Activated CD8-positive, alpha-beta memory T cell treated with anti-CD3 and anti-CD28 coated beads for 4 hours (primary cell): ENCODE results near the gene FAM227B.
"Not testable (repeated sequence)": the region's sequence is repeated elsewhere in the genome, so short reads cannot be mapped to it uniquely, and the experiment has no call there.

Source experiments
- DNase-seq, 2 donors: peaks; one replicate each; pipeline ENCODE4 v3.0.0-alpha.2; 2020; ENCODE audit warnings: low read depth in 2 of 2

FAM227B gene

GRCh38 chr15:49380912-49381311, 239.7 kb downstream of the FAM227B start:
- DNase-seq = no peak

DNA sequence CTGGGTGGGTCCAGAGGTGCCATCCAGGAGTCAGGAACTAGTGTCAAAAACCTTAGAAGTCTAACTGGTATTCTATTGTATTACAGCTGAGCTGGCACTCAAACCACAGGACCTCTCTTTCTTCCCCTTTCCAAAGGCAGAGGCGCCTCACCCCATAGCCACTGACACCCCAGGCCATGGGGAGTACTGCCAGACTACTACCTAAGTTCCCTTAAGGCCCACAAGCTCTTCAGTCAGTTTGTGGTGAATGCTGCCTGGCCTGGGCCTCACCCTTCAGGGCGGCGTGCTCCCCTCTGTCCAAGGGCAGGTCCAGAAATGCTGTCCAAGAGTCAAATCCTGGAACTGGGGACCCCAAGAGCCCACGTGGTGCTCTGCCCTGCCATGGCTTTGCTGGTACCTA, 240.6 kb downstream of the FAM227B start:
- DNase-seq = no peak

- no peak for DNase-seq
Measured at GRCh38 chr15:49372366-49372765, 248.3 kb downstream of the FAM227B start.

DNA sequence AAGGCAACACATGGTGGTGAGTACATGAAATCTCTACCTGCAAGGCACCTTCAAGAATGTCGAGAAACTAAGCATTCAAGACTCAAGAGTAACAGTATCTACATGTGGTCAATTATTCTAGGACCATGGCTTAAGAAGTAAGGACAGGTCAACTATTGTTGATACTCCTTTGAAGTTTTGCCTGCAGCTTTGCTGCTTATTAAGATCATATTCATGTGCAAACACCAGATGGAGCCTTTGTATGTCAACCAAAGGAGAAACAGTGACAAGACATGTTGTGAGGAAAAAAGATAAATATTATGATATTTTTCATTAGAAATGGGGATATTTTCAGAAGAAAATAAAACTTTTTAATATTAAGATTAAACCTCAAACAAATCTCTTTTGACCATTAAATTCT, 249.8 kb downstream of the FAM227B start:
- no peak for DNase-seq

- no peak for DNase-seq
Measured at GRCh38 chr15:49366496-49366895, 254.1 kb downstream of the FAM227B start.

- DNase-seq = no peak
Measured at GRCh38 chr15:49361370-49361769, 259.2 kb downstream of the FAM227B start.

DNA sequence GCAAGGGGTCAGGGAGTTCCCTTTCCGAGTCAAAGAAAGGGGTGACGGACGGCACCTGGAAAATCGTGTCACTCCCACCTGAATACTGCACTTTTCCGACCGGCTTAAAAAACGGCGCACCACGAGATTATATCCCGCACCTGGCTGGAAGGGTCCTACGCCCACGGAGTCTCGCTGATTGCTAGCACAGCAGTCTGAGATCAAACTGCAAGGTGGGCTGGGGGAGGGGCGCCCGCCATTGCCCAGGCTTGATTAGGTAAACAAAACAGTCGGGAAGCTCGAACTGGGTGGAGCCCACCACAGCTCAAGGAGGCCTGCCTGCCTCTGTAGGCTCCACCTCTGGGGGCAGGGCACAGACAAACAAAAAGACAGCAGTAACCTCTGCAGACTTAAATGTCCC, 266.2 kb downstream of the FAM227B start:
- not testable (repeated sequence) for DNase-seq

DNA sequence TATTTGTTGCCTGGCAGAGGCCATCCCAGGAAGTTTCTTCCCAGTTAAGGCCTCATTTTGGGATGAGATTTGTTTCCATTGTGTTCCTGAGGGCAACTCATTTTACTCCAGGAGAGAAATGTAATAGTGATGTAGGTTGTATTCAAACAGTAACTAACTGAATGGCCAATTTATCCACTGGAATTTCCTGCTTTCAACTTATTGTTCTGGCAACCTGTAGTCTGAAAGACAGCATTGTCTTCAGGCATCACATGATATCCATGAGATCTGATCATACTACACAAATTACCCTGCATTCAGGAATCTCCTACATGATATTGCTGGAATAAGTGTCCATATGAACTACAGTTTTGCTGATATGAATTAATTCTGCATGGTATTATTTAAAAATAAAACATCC, 277.1 kb downstream of the FAM227B start:
- no peak for DNase-seq

- no peak for DNase-seq
Measured at GRCh38 chr15:49339656-49340055, 281.0 kb downstream of the FAM227B start.

DNA sequence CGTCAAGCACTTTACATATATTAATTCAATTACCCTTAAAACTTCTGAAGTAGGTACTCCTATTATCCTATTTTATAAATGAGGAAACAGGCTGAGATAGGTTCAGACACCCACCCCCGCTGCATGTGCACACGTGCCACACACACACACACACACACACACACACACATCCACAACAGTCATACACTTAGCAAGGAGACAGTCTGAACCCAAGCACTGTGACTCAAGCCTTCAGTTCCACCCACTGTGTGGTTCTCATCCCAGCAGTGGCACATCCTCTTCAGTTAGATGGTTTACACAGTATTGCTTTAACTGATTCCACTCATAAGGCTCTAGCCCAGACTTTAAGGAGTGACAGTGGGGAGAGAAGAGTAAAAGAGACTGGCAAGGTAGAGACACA, 288.7 kb downstream of the FAM227B start:
- DNase-seq = no peak

- DNase-seq = no peak
Measured at GRCh38 chr15:49331442-49331841, 289.2 kb downstream of the FAM227B start.

DNA sequence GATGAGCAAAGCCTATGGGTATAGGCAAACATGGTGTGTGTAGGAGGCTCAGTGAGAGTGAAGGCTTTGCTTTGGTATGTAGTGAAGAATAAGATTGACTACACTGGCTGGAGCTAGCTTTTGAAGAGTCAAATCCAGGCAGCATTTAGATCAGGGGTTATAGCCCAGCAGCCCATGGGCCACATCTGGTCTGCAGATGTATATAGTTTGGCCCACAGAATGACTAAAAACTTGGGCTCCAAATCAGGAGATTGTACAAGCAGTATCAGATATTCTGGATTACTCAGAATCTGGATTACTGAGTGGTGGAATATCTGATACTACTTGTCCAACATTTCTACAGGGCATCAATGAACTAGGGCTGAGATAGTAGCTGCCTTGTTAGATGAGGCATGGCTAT, 290.5 kb downstream of the FAM227B start:
- no peak for DNase-seq

GRCh38 chr15:49328941-49329340, 291.7 kb downstream of the FAM227B start:
- no peak for DNase-seq

DNA sequence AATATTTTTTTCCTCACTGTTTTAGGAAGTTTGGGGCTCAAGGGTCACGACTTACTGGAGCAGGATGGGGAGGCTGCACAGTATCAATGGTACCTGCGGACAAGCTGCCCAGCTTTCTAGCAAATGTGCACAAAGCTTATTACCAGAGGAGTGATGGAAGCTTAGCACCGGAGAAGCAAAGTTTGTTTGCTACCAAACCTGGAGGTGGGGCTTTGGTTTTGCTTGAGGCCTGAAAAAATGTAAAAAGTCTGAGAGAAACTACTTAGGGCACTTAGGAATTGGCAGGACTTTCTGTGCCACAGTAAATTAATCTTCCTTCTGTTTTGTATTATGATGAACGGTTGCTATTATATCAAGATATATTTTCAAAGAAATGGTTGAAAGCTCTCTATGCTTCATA, 292.7 kb downstream of the FAM227B start:
- no peak for DNase-seq

DNA sequence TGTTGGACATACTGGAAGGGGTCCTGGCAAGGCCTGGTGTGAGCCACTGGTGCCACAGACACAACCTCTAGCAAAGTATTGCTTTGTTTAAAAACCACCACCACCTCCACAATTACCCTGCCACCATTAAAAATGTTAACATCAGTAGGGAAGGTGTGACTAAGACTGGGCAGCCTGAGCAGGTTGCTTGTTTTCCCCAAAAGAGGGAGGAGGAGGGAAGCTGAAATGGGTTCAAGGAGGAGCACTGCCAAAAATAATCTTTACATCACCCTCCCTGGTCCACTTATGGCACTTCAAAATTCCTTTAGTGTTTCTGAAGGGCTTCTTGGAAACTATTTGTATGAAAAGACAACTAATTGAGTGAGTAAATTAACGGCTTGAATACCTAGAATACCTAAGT, 297.4 kb downstream of the FAM227B start:
- no peak for DNase-seq

- DNase-seq = no peak
Measured at GRCh38 chr15:49320351-49320750, 300.3 kb downstream of the FAM227B start.

DNA sequence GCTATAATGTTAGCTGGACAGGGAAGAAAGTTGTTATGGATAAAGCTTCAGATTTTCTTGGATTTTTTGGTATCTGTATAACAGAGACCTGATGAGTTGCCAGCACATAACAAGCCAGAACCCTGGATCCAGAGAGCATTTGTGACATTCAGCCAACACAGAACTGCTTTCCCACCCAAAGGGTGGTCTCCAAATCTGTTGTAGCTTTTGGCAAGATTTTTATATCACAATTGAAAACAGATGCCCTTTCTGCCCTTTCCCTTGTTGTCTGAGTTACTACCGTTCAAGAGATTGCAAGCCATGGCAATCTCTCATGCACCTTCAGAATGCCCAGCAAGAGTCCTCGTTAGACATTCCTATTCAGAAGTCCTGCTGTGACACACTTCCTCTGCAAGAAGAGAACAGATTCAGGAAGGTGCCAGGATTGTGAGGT, 305.2 kb downstream of the FAM227B start:
- no peak for DNase-seq

- DNase-seq = no peak
Measured at GRCh38 chr15:49314716-49315115, 305.9 kb downstream of the FAM227B start.

DNA sequence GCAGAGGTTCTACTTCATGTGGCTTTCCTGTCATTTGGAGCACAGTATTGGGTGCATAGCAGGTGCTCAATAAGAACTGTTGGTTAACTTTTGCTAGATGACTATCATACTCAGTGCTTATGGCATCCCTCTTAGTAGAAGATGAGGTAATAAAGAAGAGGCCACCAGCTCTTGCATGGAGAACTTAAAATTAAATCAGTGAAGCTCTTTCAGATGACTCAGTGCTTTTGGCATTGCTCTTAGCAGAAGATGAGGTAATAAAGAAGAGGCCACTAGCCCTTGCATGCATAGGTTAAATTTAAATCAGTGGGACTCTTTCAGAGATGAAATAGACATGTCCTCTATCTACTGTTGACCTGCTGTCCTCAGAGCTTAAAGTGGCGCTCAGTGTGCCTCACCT, 307.0 kb downstream of the FAM227B start:
- DNase-seq = no peak

- DNase-seq = no peak
Measured at GRCh38 chr15:49309889-49310288, 310.7 kb downstream of the FAM227B start.

GRCh38 chr15:49308686-49309085, 311.9 kb downstream of the FAM227B start:
- DNase-seq = no peak

DNA sequence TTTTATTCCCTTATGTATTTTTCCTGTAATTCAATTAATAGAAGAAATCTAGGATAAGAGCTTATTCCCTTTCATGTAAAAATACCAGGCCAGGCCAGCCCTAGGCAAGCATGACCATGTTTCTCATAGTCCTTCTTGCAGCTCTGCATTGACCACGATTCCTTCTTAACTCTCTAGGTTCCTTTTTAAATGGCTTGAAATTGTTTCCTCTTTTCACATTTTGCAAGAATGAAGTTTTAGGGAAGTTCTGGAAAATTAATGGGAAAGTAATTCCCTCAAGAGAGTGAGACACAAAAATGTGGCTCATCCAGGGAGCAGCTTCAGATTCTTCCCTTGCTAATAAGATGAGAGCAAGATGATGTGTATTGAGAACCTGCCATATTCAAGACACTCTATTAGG, 314.1 kb downstream of the FAM227B start:
- DNase-seq = no peak

DNA sequence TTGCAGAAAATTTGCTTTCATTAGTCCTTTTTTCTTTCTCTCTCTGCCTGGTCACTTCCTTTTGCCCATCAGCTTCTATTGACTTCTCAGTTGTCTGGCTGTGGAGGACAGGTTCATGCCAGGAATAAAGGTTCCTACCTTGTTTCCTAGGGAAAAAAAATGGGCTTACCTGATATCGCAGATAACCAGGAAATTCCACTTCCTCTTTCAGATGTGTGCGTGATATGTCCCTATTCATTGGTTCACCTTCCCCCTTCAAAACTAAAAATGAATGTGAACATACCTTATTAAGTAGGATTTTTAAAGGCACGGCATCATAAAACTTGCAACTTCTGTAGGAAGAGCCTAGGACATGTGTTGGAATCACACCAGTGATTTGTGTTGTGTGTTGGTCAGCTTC, 317.6 kb downstream of the FAM227B start:
- DNase-seq = no peak

- no peak for DNase-seq
Measured at GRCh38 chr15:49301562-49301961, 319.1 kb downstream of the FAM227B start.

DNA sequence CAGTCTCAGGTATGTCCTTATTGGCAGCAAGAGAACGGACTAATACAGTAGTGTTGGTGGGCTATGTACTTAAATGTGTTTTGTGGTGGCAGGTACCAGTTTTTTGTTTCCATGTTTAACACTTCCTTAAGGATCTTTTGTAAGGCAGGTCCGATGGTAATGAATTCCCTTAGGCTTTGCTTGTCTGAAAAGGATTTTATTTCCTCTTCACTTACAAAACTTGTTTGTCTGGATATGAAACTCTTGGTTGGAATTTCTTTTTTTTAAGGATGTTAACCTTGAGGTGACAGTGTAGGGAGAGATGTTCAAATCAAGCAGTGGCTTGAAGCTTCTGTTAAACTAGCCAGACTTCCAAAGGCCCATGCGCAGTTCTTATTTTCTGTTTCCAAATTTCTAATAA, 319.8 kb downstream of the FAM227B start:
- DNase-seq = no peak
